ENCODE results near the gene PIK3R2.

Gene PIK3R2

GRCh38 chr19:18198374-18198773 lies 45.4 kb downstream of the PIK3R2 start:
- no peak for TF ChIP-seq CTCF (IDR thresholded peaks at IDR 0.05; ENCODE audit: extremely low read depth, missing control alignments)
- no peak for DNase-seq (ENCODE audit: low spot score)

- no peak for TF ChIP-seq CTCF (IDR thresholded peaks at IDR 0.05; ENCODE audit: extremely low read depth, missing control alignments)
- no peak for DNase-seq (ENCODE audit: low spot score)
These were observed 49.4 kb downstream of the PIK3R2 start for GRCh38 chr19:18202397-18202777.

- DNase-seq (ENCODE audit: low spot score): no peak
- TF ChIP-seq CTCF (IDR thresholded peaks at IDR 0.05; ENCODE audit: extremely low read depth, missing control alignments): peak; percentile 11
These were observed 49.9 kb downstream of the PIK3R2 start for GRCh38 chr19:18202778-18203407.

- no peak for DNase-seq (ENCODE audit: low spot score)
- TF ChIP-seq CTCF (IDR thresholded peaks at IDR 0.05; ENCODE audit: extremely low read depth, missing control alignments): no peak
These were observed 50.5 kb downstream of the PIK3R2 start for GRCh38 chr19:18203408-18203862.

GRCh38 chr19:18203863-18204393 lies 51.0 kb downstream of the PIK3R2 start, which contains the start of gene RAB3A:
TSS of gene RAB3A (minus strand) at chr19:18204042. CDS start at chr19:18202740, 1,302 bp downstream.
- DNase-seq (ENCODE audit: low spot score): peak; percentile 98
- TF ChIP-seq CTCF (IDR thresholded peaks at IDR 0.05; ENCODE audit: extremely low read depth, missing control alignments): no peak

DNA sequence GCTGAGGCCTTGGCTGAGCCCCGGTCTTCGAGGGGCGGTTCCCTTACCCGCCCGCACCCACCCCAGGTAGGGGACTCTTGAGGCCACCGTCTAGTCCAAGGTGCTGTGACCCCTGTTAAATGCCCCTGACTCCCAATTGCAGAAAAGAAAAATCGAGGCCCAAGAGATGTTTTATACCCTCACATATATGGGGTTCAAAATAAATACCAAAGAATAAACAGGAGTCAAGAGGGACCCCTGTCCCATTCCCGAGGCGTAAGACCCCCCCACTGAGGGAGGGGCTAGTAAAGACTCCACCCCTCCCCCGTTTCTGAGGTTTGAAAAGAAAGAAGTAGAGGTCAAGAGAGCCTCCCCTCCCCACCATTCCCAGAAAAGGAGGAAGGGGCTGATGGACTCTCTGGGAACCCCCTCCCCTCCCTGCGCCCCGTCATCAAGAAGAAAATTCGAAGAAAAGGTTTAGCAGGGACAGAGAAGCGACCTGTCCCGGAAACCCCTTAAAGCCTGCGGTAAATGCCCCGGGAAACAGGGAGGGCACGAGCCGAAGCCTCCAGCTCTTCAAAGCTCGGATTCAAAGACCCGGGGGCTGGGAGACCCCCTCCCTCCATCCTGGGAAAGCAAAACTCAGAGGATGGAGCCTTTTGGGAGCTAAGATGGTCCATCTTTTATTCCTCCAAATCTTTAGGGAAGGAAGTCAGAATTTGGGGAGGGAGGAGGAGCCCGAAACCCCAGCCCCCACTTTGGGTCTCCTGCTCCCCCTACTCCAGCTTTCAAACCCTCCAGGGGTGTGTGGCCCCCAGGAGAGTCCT lies 51.6 kb downstream of the PIK3R2 start:
- no peak for DNase-seq (ENCODE audit: low spot score)

More for the DNA sequence above, 51.6 kb downstream of the PIK3R2 start:
- TF ChIP-seq CTCF (IDR thresholded peaks at IDR 0.05; ENCODE audit: extremely low read depth, missing control alignments): no peak

Measured in GM20000 (cell line).